H9 (cell line): Measurements from ENCODE around the gene FAXDC2. TPM values are rescaled to one million over a fixed set of nuclear protein-coding genes. Genes with fewer than 3 reads are reported as not detected.
A peak's percentile ranks its signal among the peaks of the same experiment; 100 is the strongest.

Experiments used
- DNase-seq: peaks from one replicate; pipeline ENCODE4 v3.0.0-alpha.2; 2017
- H2AFZ ChIP-seq: one replicate; pipeline ENCODE4 v1.6.1; 2013; ENCODE audit warnings: mild to moderate bottlenecking, low read length, control low read depth, moderate library complexity
- H2AK5ac ChIP-seq: 2 replicates; pipeline ENCODE4 v1.6.1; 2013; ENCODE audit warnings: low read length, control low read depth, mixed read lengths; ENCODE audit not compliant: insufficient read length
- H2BK120ac ChIP-seq: one replicate; pipeline ENCODE4 v1.6.1; 2013; ENCODE audit warnings: low read depth, mild to moderate bottlenecking, low read length, control low read depth, inconsistent platforms; ENCODE audit not compliant: poor library complexity, severe bottlenecking
- H2BK12ac ChIP-seq: 2 replicates; pipeline ENCODE4 v1.6.1; 2013; ENCODE audit warnings: low read length, control low read depth, mixed read lengths, low read depth; ENCODE audit not compliant: insufficient read length
- H2BK15ac ChIP-seq: 2 replicates; pipeline ENCODE4 v1.6.1; 2013; ENCODE audit warnings: low read depth, low read length, control low read depth
- H2BK20ac ChIP-seq: one replicate; pipeline ENCODE4 v1.6.1; 2013; ENCODE audit warnings: low read depth, mild to moderate bottlenecking, low read length, control low read depth, inconsistent platforms; ENCODE audit not compliant: poor library complexity, severe bottlenecking
- H2BK5ac ChIP-seq: 2 replicates; pipeline ENCODE4 v1.6.1; 2013; ENCODE audit warnings: low read length, control low read depth, mixed read lengths; ENCODE audit not compliant: insufficient read length
- H3K14ac ChIP-seq: 2 replicates; pipeline ENCODE4 v1.6.1; 2013; ENCODE audit warnings: low read length, control low read depth; ENCODE audit not compliant: insufficient read depth
- H3K18ac ChIP-seq: 2 replicates; pipeline ENCODE4 v1.6.1; 2013; ENCODE audit warnings: low read depth, mild to moderate bottlenecking, mixed read lengths, low read length, control low read depth; ENCODE audit not compliant: insufficient read length
- H3K23ac ChIP-seq: 2 replicates; pipeline ENCODE4 v1.6.1; 2013; ENCODE audit warnings: low read length, control low read depth, mixed read lengths, low read depth; ENCODE audit not compliant: insufficient read length
- H3K23me2 ChIP-seq: 2 replicates; pipeline ENCODE4 v1.6.1; 2013; ENCODE audit warnings: low read depth, mild to moderate bottlenecking, mixed read lengths, low read length, control low read depth; ENCODE audit not compliant: insufficient read length, poor library complexity, severe bottlenecking
- H3K27ac ChIP-seq: 2 replicates; pipeline ENCODE4 v1.5.1; 2013; ENCODE audit warnings: low read length, control low read depth, mixed read lengths, low read depth; ENCODE audit not compliant: insufficient read length
- H3K27me3 ChIP-seq: 2 replicates; pipeline ENCODE4 v1.6.1; 2013; ENCODE audit warnings: low read length, control low read depth, inconsistent platforms; ENCODE audit not compliant: insufficient read depth
- H3K4ac ChIP-seq: 2 replicates; pipeline ENCODE4 v1.6.1; 2013; ENCODE audit warnings: low read depth, mild to moderate bottlenecking, control low read depth, inconsistent platforms, low read length, moderate library complexity
- H3K4me1 ChIP-seq: 2 replicates; pipeline ENCODE4 v1.6.1; 2013; ENCODE audit warnings: low read length, control low read depth, inconsistent platforms; ENCODE audit not compliant: insufficient read depth
- H3K4me2 ChIP-seq: 2 replicates; pipeline ENCODE4 v1.6.1; 2013; ENCODE audit warnings: low read length, control low read depth, mixed read lengths; ENCODE audit not compliant: insufficient read length, insufficient read depth
- H3K56ac ChIP-seq: 2 replicates; pipeline ENCODE4 v1.6.1; 2013; ENCODE audit warnings: low read depth, mild to moderate bottlenecking, mixed read lengths, low read length, control low read depth; ENCODE audit not compliant: insufficient read length
- H3K79me1 ChIP-seq: 2 replicates; pipeline ENCODE4 v1.6.1; 2013; ENCODE audit warnings: low read depth, mild to moderate bottlenecking, moderate library complexity, low read length, control low read depth, inconsistent platforms; ENCODE audit not compliant: insufficient read depth, poor library complexity, severe bottlenecking
- H3K79me2 ChIP-seq: 2 replicates; pipeline ENCODE4 v1.6.1; 2013; ENCODE audit warnings: low read length, control low read depth, inconsistent platforms; ENCODE audit not compliant: insufficient read depth
- H3K9ac ChIP-seq: 2 replicates; pipeline ENCODE4 v1.6.1; 2013; ENCODE audit warnings: low read length, control low read depth, mixed read lengths; ENCODE audit not compliant: insufficient read length; ENCODE audit errors: extremely low read depth
- H3K9me3 ChIP-seq: one replicate; pipeline ENCODE4 v1.6.1; 2013; ENCODE audit warnings: low read depth, low read length, inconsistent platforms; ENCODE audit not compliant: control insufficient read depth
- H3T11ph ChIP-seq: one replicate; pipeline ENCODE4 v1.6.1; 2013; ENCODE audit warnings: mild to moderate bottlenecking, low read length, control low read depth, inconsistent platforms
- H4K20me1 ChIP-seq: one replicate; pipeline ENCODE4 v1.6.1; 2013; ENCODE audit not compliant: control insufficient read depth, insufficient read length, insufficient read depth
- H4K5ac ChIP-seq: 2 replicates; pipeline ENCODE4 v1.6.1; 2013; ENCODE audit warnings: low read depth, mild to moderate bottlenecking, mixed read lengths, low read length, control low read depth; ENCODE audit not compliant: insufficient read length
- H4K8ac ChIP-seq: replicated peaks from 2 replicates; pipeline ENCODE4 v1.6.1; 2013; ENCODE audit warnings: low read length, control low read depth, mixed read lengths, low read depth; ENCODE audit not compliant: insufficient read length
- H4K91ac ChIP-seq: 2 replicates; pipeline ENCODE4 v1.6.1; 2013; ENCODE audit warnings: low read depth, mild to moderate bottlenecking, moderate library complexity, mixed read lengths, low read length, control low read depth; ENCODE audit not compliant: insufficient read length
- H3K27ac Mint-ChIP-seq, 3 experiments: 2 replicates in 2 of 3; 3 replicates in 1 of 3; pipeline ENCODE4 v1.8.0; 2020 to 2021; ENCODE audit warnings: mixed read lengths in 3 of 3, mild to moderate bottlenecking in 1 of 3, moderate library complexity in 1 of 3
- H3K27me3 Mint-ChIP-seq: 2 replicates; pipeline ENCODE4 v1.8.0; 2021; ENCODE audit warnings: low read depth, mild to moderate bottlenecking, moderate library complexity, mixed read lengths
- H3K36me3 Mint-ChIP-seq, 3 experiments: 2 replicates in 2 of 3; 3 replicates in 1 of 3; pipeline ENCODE4 v1.8.0; 2020 to 2021; ENCODE audit warnings: low read depth in 3 of 3, mixed read lengths in 3 of 3; ENCODE audit not compliant: insufficient read depth in 1 of 3
- H3K4me1 Mint-ChIP-seq, 2 experiments: 2 replicates each; pipeline ENCODE4 v1.8.0; 2020; ENCODE audit warnings: mixed read lengths in 2 of 2
- H3K4me3 Mint-ChIP-seq, 2 experiments: 2 replicates in 1 of 2; 3 replicates in 1 of 2; pipeline ENCODE4 v1.8.0; 2020 to 2021; ENCODE audit warnings: mild to moderate bottlenecking in 2 of 2, mixed read lengths in 2 of 2, moderate library complexity in 1 of 2
- H3K9me3 Mint-ChIP-seq, 2 experiments: 2 replicates in 1 of 2; 3 replicates in 1 of 2; pipeline ENCODE4 v1.8.0; 2020; ENCODE audit warnings: mild to moderate bottlenecking in 2 of 2, mixed read lengths in 2 of 2, moderate library complexity in 1 of 2
- CTCF ChIP-seq: fragments of 200-600 bp; sonication (generic); conservative IDR thresholded peaks from 3 replicates; pipeline ENCODE4 v1.8.0; 2021; ENCODE audit warnings: antibody characterized with exemption, mild to moderate bottlenecking
- WGBS: extraction: QIAGEN DNeasy Blood & Tissue Kit; methylation state at CpG from one replicate; pipeline ENCODE4 v1.1.7; 2013; ENCODE audit warnings: missing lambda C conversion rate, low lambda C conversion rate, mixed read lengths; ENCODE audit not compliant: insufficient read length; ENCODE audit errors: extremely low coverage; 5-methylcytosine and 5-hydroxymethylcytosine counted together
- total RNA-seq: library from RNA; stranded (reverse); gene quantifications from 2 replicates; pipeline ENCODE4 v1.2.1, GENCODE V29; 2021

FAXDC2 gene
- total RNA-seq, 1 experiment from 2014 or later = 3.0 TPM

GRCh38 chr5:154884424-154884823 lies 34.0 kb upstream of the FAXDC2 start:
- Histone ChIP-seq H3K4me1 (peaks cover 2% of the 10 kb centered on the region; the same call in 1 of the 2 replicates), H3K18ac (no peak overlapping the region), H3K79me1 (no peaks in the 10 kb centered on the region), H3K9ac (no peak overlapping the region), H3K14ac (no peak overlapping the region), H3K56ac (no peak overlapping the region), H2BK120ac (no peak overlapping the region), H3K23me2 (no peaks in the 10 kb centered on the region), H2AK5ac (no peak overlapping the region), H4K5ac (no peak overlapping the region), H3K9me3 (peaks cover 17% of the 10 kb centered on the region), H3K4ac (no peak overlapping the region), H3T11ph (no peak overlapping the region), H2BK12ac (no peak overlapping the region), H2BK20ac (no peak overlapping the region), H3K4me2 (no peak overlapping the region), H2BK5ac (no peak overlapping the region), H3K79me2 (no peaks in the 10 kb centered on the region), H4K91ac (no peak overlapping the region), H2AFZ (no peak overlapping the region), H2BK15ac (no peak overlapping the region), H3K23ac (no peak overlapping the region), H3K27me3 (no peaks in the 10 kb centered on the region), H4K20me1 (no peaks in the 10 kb centered on the region), H3K27ac (no peak overlapping the region), H4K8ac (no peak overlapping the region)
- WGBS = no CpG with 5 or more reads among the region's 8 CpGs
- Mint-ChIP-seq H3K27me3 (no peaks in the 10 kb centered on the region), H3K27ac (no peak overlapping the region; a peak in 1 of 7 replicates), H3K4me3 (no peak overlapping the region), H3K36me3 (peaks cover 55 to 85% (median 63%) of the 10 kb centered on the region in 3 experiments), H3K4me1 (peaks cover 7 to 8% of the 10 kb centered on the region in 2 experiments), H3K9me3 (peaks cover 20 to 21% of the 10 kb centered on the region in 2 experiments)
- TF ChIP-seq CTCF = no peak
- DNase-seq = peak; percentile 71
